Dedifferentiated amniotic fluid mesenchymal stem cell (primary cell): ENCODE measurements around the gene GPS1.

ENCODE experiments used
- DNase-seq: peaks from one replicate; pipeline ENCODE4 v3.0.0-alpha.2; 2016; ENCODE audit errors: extremely low spot score

Gene GPS1

DNA sequence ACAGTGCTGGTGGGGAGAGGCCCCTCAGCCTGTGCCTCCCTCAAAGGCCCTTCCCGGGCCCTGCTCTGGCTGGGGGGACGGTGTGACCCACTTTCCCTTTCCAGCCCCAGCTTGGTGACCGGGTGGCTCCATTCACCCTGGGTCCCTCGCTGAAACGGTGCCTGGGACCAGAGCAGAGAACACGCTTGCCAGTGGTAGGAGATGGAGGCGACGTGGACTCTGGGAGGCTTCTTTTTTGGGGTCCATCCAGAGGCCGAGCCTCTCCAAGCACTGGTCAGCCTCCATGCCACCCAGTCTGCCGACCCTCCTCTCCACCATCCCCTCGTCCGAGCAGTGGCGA lies 36.8 kb upstream of the GPS1 start:
- DNase-seq = no peak

DNA sequence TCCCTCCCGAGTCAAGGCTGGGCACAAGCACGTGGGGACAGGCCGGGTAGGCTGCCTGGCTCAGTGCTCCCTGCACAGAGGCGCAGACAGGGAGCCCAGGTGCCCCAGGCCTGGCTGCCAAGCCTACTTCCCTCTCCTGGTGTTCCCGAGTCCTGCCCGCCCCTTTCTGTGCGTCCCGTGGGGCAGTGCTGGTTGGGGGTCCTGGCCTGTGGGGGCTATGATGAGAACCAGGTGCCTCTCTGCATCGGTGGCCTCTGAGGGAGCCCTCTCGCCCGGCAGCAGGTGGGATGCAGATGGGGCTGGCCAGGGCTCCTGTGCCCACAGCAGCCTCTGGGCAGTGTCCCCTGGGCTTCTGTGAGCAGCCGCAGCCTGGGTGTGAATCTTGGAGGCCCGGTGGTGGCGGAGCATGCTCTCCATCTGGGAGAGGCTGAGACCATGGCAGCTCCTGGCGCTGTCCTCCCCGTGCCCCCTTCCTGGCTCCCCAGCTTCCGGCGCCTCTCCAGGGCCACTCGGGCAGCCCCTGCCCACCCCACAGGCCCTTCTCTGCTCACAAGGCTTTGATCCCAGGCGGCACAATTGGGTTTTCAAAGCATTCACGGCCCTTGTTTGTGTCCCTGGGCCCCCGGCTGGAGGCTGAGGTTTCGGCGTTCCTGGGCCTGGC lies 36.3 kb upstream of the GPS1 start:
- no peak for DNase-seq

- no peak for DNase-seq
Observed at GRCh38 chr17:82016061-82016874, 35.4 kb upstream of the GPS1 start.

GRCh38 chr17:82016875-82017459 lies 34.7 kb upstream of the GPS1 start:
- no peak for DNase-seq

DNA sequence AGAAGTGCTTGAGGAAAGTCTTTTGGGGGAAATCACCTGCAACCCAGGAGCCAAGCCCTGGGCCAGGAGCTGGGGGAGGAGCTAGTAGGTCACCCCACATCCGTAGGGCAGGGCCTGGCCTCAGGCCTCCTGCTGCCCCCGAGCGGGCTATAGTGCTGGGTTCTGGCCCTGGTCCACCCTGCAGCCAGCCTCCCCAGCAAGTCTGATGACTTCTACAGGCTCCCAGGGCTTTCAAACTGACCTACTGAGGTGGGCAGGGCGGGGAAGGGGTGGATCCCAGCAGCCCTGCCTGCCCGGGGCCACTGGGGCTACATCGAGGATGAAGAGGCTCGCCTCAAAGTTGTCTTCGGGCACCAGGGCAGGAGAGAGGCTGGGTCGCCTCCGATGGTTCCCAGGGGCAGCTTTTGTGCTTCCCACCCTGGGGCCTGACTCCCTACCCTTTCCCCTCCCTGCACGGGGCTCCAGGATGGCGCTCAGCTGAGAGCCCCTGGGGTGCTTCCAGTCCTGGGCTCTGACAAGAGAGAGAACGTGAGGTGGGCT lies 34.0 kb upstream of the GPS1 start:
- no peak for DNase-seq

- no peak for DNase-seq
Observed at GRCh38 chr17:82018152-82018988, 33.3 kb upstream of the GPS1 start.

GRCh38 chr17:82018989-82019689 lies 32.6 kb upstream of the GPS1 start:
- DNase-seq = no peak

DNA sequence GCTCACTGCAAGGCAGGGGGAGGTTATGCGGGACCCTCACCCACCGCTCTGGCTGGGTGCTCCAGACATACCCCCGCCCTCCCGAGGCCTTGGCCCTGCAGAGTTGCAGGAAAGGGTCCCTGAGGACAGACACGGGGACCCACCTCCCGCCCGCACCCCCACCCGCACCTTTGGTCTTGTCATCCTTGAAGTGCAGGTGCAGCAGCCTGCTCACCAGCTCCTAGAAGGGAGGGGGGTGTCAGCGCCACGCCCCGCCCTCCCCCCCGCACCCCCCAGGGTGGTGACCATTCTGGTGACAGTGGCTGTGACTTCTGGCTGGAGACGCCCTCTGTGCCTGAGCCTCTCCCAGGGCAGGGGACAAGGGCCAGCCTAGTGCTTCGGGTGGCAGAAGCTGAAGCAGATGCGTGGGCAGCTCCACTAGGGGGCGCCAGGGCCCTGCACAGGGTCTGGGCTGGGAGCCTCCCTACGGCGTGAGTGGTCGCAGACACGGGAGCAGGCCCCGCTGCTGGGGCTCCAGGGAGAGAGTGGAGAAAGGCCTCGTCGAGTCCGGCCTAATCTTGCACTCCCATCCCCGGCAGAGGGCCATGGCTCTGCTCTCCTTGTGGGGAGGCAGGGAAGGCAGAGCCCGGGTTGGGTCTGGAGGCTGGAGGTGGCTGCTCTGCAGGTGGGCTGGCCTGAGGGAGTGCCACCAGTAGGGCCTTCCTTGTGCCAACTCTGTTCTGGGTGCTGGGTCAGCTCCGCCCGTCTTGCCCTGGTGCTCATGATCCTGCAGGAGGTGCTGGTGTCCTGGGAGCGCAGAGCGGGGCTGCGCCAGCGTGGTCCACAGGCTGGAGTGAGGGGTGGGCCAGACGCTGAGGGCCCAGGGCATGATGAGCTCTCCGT lies 31.8 kb upstream of the GPS1 start:
- DNase-seq = peak; percentile 16

DNA sequence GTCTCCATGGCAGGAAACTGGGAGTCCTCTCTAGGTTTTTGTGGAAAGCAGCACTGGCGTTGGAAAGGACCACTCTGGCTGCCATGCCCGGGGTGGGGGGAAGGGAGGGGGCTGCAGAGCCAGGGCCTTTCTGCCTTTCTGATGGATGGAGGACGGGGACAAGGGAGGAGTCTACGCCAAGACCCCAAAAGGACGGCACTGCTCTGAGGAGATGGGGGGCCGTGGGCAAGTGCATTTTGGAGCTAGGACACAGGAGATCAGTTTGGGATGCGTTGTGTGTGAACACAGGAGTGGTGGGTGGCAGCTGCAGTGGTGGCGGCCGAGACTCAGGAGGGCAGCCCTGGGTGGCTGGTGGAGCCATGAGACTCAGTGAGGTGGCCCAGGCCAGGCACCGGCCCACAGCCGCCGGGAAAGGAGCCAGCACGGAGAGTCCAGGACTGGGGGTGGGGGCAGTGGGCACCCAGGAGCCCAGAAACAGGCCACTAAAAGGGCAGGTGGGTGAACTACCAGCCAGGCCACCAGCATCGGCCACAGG lies 31.1 kb upstream of the GPS1 start:
- DNase-seq = no peak

DNA sequence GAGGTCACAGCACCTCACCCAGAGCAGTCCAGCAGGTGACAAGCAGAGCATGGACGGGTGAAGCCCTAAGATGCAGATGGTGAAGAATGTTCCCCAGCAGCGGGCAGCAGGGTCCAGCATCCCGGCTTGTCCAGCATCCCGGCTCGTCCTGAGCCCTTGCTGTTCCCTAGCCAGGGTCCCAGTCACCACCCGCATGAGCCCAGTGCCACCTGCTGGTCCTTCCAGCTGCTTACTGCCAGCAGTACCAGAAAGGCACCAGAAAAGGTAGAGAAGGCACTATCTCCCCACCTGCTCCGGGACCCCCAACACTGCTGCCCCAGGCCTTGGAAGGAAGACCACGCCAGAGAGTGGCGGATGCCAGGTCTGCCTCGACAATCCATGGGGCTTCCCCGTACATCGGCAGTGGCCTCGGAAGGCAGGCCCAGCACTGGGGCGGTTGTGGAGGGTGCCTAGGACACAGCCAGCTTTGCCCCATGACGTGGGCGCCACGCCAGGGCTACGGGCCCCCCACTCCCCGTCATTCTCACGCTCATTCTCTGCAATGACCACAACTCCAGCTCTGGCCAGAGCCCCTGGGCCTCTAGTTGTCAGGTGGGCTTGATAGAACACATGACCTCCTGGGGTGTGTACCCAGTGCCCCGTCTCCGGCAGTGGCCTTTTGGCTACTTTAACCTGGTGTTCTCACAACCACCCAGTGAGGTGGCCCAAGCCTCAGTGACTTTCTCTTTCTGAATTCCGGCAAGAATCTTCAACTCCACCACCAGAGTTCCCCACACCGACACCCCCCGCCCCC lies 30.4 kb upstream of the GPS1 start:
- DNase-seq = peak; percentile 63

GRCh38 chr17:82021900-82022309 lies 29.8 kb upstream of the GPS1 start:
- DNase-seq = no peak

DNA sequence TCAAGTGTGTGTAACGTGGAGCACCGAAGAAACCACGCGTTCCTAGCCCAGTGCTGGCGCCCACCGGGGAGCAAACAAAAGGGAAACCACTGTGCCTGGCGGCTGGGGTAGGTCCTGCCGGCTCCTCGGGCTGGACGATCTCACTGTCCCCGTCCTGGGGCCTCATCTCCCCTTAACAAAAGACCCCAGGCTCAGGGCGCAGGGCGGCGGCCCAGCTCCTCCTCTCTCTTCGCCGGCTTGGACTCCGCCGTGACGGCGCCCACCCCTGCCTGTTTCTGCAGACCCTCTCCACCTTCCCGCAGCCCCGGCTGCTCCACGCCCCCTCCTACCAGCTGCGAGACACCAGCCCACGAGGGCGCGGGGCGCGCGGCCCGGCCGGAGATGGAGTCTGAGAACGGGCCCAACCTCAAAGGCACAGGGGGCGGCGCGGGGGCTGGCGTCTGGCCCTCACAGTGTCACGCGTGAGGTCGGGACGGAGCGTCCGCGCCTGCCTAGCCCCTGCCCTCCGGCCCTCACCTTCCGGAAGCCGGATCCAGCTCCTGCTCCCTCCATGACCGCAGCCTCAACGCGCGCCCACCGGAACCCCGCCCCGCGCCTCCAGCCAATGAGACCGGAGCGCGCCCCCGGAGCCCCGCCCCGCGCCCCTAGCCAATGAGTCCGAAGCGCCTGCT lies 29.3 kb upstream of the GPS1 start, which contains the start of gene CENPX:
Gene CENPX, minus strand, starts transcription at position 569 of the 671 bp plus-strand sequence. Its CDS starts 17 bp downstream, at position 552.
- no peak for DNase-seq

DNA sequence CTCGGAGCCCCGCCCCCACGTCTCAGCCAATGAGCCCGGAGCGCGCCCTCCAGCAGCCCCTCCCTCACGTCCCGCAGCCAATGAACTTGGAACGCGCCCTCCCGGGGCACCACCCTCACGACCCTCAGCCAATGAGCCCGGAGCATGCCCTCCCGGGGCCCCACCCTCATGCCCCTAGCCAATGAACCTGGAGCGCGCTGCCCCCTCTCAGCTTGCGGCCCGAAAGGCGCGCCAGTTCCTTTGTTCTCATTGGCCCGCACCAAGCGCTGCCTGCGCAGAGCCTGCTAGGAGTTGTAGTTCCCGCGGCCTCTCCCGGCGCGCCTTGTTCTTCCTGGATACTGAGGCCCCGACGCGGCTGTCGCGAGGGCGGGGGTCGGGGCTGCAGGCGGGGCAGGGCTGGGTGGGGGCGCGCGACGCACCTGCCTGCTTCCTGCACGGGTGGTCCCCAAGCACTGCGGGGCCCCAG lies 28.7 kb upstream of the GPS1 start, which contains the start of gene LRRC45:
Gene LRRC45, plus strand, starts transcription at position 325 of the 466 bp plus-strand sequence. CDS start 339 bp downstream, outside the sequence.
- DNase-seq = peak; percentile 99

DNA sequence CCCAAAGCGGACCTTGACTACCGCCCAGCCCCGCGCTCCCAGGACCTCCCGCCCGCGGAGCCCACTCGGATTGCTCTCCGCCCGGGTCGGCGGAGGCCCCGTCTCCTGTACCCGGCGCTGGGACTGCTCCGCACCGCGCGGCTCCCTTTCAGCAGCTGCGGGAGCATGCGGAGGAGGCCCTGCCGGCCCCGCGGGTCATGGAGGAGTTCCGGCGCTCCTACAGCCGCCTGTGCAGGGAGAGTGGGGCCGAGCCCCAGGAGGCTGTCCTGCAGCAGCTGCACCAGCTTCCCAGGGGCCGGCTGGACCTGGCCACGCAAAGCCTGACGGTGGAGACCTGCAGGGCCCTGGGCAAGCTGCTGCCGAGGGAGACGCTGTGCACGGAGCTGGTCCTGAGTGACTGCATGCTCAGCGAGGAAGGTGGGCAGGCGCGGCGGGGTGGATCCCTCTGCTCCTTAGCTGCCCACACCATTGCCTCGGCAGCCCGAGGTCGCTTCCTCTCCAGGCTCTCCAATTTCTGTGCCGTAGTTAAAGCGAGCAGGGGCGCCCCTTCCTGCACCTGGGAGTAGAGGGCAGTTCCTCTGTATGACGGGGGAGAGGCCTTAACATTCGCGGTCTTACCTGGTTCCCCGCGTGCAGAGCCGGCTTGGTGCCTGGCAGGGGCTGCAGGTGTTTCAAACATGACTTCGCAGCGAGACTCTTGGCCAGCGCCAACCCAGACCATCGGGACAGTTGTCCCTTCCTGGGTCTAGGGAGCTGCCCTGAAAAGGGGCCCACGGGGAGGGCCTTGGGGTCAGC lies 28.1 kb upstream of the GPS1 start:
- no peak for DNase-seq

- no peak for DNase-seq
Observed at GRCh38 chr17:82024859-82025258, 26.8 kb upstream of the GPS1 start.

GRCh38 chr17:82025401-82026107 lies 26.1 kb upstream of the GPS1 start:
- no peak for DNase-seq

DNA sequence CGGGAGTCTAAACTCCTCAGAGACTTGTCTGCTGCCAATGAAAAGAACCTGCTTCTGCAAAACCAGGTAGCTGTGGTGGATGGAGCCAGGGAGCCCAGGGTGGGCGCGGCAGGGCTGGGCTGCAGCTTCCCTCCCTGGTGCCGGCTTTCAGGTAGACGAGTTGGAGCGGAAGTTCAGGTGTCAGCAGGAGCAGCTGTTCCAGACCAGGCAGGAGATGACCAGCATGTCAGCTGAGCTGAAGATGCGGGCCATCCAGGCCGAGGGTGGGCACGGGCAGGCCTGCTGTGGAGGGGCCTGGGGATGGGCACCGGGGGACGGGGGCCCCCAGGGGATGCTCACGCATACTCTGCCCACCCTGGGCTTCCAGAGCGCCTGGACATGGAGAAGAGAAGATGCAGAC lies 23.5 kb upstream of the GPS1 start:
- DNase-seq = no peak
